KMS-11 (cell line): Measurements from ENCODE around the gene PILRA.
"Not testable (repeated sequence)": the region's sequence is repeated elsewhere in the genome, so short reads cannot be mapped to it uniquely, and the experiment has no call there.

ENCODE experiments used
- H2AFZ ChIP-seq: fragments of 200-600 bp; sonication (generic); 2 replicates; pipeline ENCODE4 v1.6.1; 2016; ENCODE audit warnings: antibody characterized with exemption, mixed run types, low read depth
- H3K27ac ChIP-seq: fragments of 200-600 bp; sonication (generic); 2 replicates; pipeline ENCODE4 v1.6.1; 2016; ENCODE audit warnings: mild to moderate bottlenecking, mixed run types
- H3K27me3 ChIP-seq: fragments of 200-600 bp; sonication (generic); 2 replicates; pipeline ENCODE4 v1.6.1; 2017; ENCODE audit warnings: mild to moderate bottlenecking, low read depth, mixed run types, moderate library complexity; ENCODE audit not compliant: insufficient read depth
- H3K36me3 ChIP-seq: fragments of 200-600 bp; sonication (generic); 2 replicates; pipeline ENCODE4 v1.6.1; 2017; ENCODE audit warnings: mild to moderate bottlenecking, mixed run types; ENCODE audit not compliant: insufficient read depth
- H3K4me1 ChIP-seq: fragments of 200-600 bp; sonication (generic); 2 replicates; pipeline ENCODE4 v1.6.1; 2016; ENCODE audit warnings: mild to moderate bottlenecking, low read depth, mixed run types; ENCODE audit not compliant: poor library complexity, severe bottlenecking
- H3K4me2 ChIP-seq: fragments of 200-600 bp; sonication (generic); 2 replicates; pipeline ENCODE4 v1.7.0; 2016; ENCODE audit warnings: mild to moderate bottlenecking, mixed run types
- H3K4me3 ChIP-seq: fragments of 200-600 bp; sonication (generic); IDR thresholded peaks from 2 replicates; pipeline ENCODE4 v1.6.1; 2017; ENCODE audit warnings: low read depth, low read length, mixed read lengths; ENCODE audit not compliant: insufficient read depth
- H3K79me2 ChIP-seq: fragments of 200-600 bp; sonication (generic); 2 replicates; pipeline ENCODE4 v1.6.1; 2016; ENCODE audit warnings: low read depth, mixed run types; ENCODE audit not compliant: insufficient read depth
- H3K9ac ChIP-seq: fragments of 200-600 bp; sonication (generic); 2 replicates; pipeline ENCODE4 v1.6.1; 2016; ENCODE audit warnings: mild to moderate bottlenecking, mixed run types
- H4K20me1 ChIP-seq: fragments of 200-600 bp; sonication (generic); 2 replicates; pipeline ENCODE4 v1.6.1; 2016; ENCODE audit warnings: mild to moderate bottlenecking, mixed run types; ENCODE audit not compliant: insufficient read depth
- TF ChIP-seq, protein P1 (sequence below): fragments of 200-600 bp; sonication (generic); conservative IDR thresholded peaks from 2 replicates; pipeline ENCODE4 v1.6.1; 2017; ENCODE audit warnings: low read depth, mild to moderate bottlenecking, antibody characterized with exemption, low read length, moderate library complexity, mixed read lengths

PILRA gene

GRCh38 chr7:100342765-100343164 lies 30.5 kb upstream of the PILRA start:
- Histone ChIP-seq H4K20me1 (peaks cover 11% of the 10 kb centered on the region; the same call in 1 of the 2 replicates), H3K4me1 (peaks cover 47% of the 10 kb centered on the region), H3K27me3 (no peaks in the 10 kb centered on the region), H3K79me2 (peaks cover 25% of the 10 kb centered on the region; the same call in 1 of the 2 replicates), H3K4me3 (no peak overlapping the region), H2AFZ (no peak overlapping the region), H3K27ac (no peak overlapping the region), H3K36me3 (peaks cover 9% of the 10 kb centered on the region), H3K9ac (no peak overlapping the region), H3K4me2 (no peak overlapping the region)
- TF ChIP-seq, protein P1, sequence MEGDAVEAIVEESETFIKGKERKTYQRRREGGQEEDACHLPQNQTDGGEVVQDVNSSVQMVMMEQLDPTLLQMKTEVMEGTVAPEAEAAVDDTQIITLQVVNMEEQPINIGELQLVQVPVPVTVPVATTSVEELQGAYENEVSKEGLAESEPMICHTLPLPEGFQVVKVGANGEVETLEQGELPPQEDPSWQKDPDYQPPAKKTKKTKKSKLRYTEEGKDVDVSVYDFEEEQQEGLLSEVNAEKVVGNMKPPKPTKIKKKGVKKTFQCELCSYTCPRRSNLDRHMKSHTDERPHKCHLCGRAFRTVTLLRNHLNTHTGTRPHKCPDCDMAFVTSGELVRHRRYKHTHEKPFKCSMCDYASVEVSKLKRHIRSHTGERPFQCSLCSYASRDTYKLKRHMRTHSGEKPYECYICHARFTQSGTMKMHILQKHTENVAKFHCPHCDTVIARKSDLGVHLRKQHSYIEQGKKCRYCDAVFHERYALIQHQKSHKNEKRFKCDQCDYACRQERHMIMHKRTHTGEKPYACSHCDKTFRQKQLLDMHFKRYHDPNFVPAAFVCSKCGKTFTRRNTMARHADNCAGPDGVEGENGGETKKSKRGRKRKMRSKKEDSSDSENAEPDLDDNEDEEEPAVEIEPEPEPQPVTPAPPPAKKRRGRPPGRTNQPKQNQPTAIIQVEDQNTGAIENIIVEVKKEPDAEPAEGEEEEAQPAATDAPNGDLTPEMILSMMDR = no peak

DNA sequence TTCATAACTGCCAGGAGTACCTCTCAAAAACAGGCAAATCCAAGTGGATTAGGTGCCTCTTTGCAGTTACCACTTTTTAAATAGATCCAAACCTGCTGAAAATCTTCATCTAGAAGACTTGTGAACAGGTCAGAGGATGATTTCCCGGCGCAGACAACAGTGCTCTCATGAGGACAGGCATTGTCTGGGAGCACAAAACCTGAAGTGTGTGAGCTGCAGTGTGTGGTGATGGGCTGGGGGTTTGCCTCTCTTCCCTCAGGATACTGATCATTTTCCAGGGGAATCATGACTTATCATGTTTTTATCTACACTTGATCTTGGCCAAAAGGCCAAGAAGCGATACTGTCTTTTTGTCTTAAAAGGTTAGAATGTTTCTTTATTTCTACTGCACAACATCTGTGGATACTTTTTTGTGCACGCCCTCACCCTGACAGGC lies 29.1 kb upstream of the PILRA start:
- not testable (repeated sequence) for H3K27ac ChIP-seq, H3K9ac ChIP-seq, H3K27me3 ChIP-seq, H2AFZ ChIP-seq, H3K4me3 ChIP-seq
- Histone ChIP-seq H3K4me1 (peaks cover 43% of the 10 kb centered on the region), H3K36me3 (peaks cover 10% of the 10 kb centered on the region), H3K79me2 (peaks cover 19% of the 10 kb centered on the region; the same call in 1 of the 2 replicates), H3K4me2 (peak overlapping the region; percentile 22; the same call in 1 of the 2 replicates), H4K20me1 (peaks cover 11% of the 10 kb centered on the region; the same call in 1 of the 2 replicates)
- TF ChIP-seq, protein P1 = peak; percentile 72

GRCh38 chr7:100344560-100345287 lies 28.6 kb upstream of the PILRA start:
- Histone ChIP-seq H3K79me2 (peaks cover 19% of the 10 kb centered on the region; the same call in 1 of the 2 replicates), H3K4me1 (peaks cover 43% of the 10 kb centered on the region), H3K27ac (peak overlapping the region; percentile 55), H4K20me1 (peaks cover 11% of the 10 kb centered on the region; the same call in 1 of the 2 replicates), H3K36me3 (peaks cover 10% of the 10 kb centered on the region), H3K4me2 (peak overlapping the region; percentile 32)
- not testable (repeated sequence) for H2AFZ ChIP-seq, H3K4me3 ChIP-seq, H3K27me3 ChIP-seq, H3K9ac ChIP-seq
- TF ChIP-seq, protein P1 = peak; percentile 73

DNA sequence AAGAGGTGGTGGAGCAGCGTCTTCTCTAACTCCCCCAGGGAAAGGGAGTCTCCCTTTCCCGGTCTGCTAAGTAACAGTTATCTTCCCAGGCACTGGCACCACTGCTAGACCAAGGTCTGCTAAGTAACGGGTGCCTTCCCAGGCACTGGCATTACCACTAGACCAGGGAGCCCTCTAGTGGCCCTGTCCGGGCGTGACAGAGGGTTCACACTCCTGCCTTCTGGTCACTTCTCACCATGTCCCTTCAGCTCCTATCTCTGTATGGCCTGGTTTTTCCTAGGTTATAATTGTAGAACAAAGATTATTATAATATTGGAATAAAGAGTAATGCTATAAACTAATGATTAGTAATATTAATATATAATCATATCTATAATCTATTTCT lies 28.0 kb upstream of the PILRA start:
- H4K20me1 ChIP-seq = peaks cover 11% of the 10 kb centered on the region; the same call in 1 of the 2 replicates
- not testable (repeated sequence) for H3K27me3 ChIP-seq, H3K27ac ChIP-seq, H3K9ac ChIP-seq, H2AFZ ChIP-seq, H3K4me3 ChIP-seq
- TF ChIP-seq, protein P1 = peak; percentile 25; the same call in 1 of the 2 replicates
- peaks cover 19% of the 10 kb centered on the region; the same call in 1 of the 2 replicates for H3K79me2 ChIP-seq
- peaks cover 10% of the 10 kb centered on the region for H3K36me3 ChIP-seq
- H3K4me1 ChIP-seq = peaks cover 43% of the 10 kb centered on the region
- H3K4me2 ChIP-seq = 0 out of 2 replicates have a peak overlapping the region, but pooled peaks have one; percentile 24
